Right lobe of liver (tissue), 6 donors: ENCODE measurements around the gene MTMR2. TPM values are rescaled to one million over a fixed set of nuclear protein-coding genes. Genes with fewer than 3 reads are reported as not detected.

Experiments
- ATAC-seq, 4 donors: fragments of 200-7000 bp; cut with Tn5 transposase; one replicate each; pipeline ENCODE4 v1.9.1; 2020; ENCODE audit warnings: mild to moderate bottlenecking in 4 of 4, moderate library complexity in 4 of 4
- DNase-seq, 3 donors: peaks; one replicate each; pipeline ENCODE4 v3.0.0-alpha.2; 2020
- H3K27ac ChIP-seq, 3 donors: fragments of 200-600 bp; one replicate each; pipeline ENCODE4 v1.8.0; 2022
- H3K27me3 ChIP-seq, 2 donors: fragments of 200-600 bp; one replicate each; pipeline ENCODE4 v1.8.0; 2022
- H3K36me3 ChIP-seq, 4 donors: fragments of 200-600 bp; sonication (generic) in 1 of 4; one replicate each; pipeline versions ENCODE4 v1.5.1 to v1.8.0; 2017 to 2022; ENCODE audit warnings: control low read depth in 1 of 4
- H3K4me1 ChIP-seq, 4 donors: fragments of 200-600 bp; sonication (generic) in 1 of 4; one replicate each; pipeline versions ENCODE4 v1.5.1 to v1.8.0; 2017 to 2022; ENCODE audit warnings: control low read depth in 1 of 4
- H3K4me3 ChIP-seq, 3 donors: fragments of 200-600 bp; one replicate each; pipeline ENCODE4 v1.8.0; 2022
- H3K9me3 ChIP-seq, 4 donors: fragments of 200-600 bp; sonication (generic) in 1 of 4; one replicate each; pipeline versions ENCODE4 v1.5.1 to v1.8.0; 2017 to 2022; ENCODE audit warnings: control low read depth in 1 of 4
- CTCF ChIP-seq, 4 donors: fragments of 200-600 bp in 3 of 4; fragments of 450-650 bp in 1 of 4; IDR thresholded peaks; one replicate each; pipeline versions ENCODE4 v1.5.1 to v1.8.0; 2016 to 2022; ENCODE audit warnings: antibody characterized with exemption in 4 of 4, mild to moderate bottlenecking in 2 of 4
- POLR2A ChIP-seq: fragments of 450-650 bp; IDR thresholded peaks from one replicate; pipeline ENCODE4 v1.6.1; 2017; ENCODE audit warnings: antibody characterized with exemption, mild to moderate bottlenecking
- WGBS: methylation state at CpG from one replicate; pipeline ENCODE4 v1.1.6; 2018; ENCODE audit warnings: low coverage, low lambda C conversion rate; ENCODE audit not compliant: insufficient coverage; ENCODE audit errors: missing lambda C conversion rate; 5-methylcytosine and 5-hydroxymethylcytosine counted together
- intact Hi-C, 2 donors: fragments of 100-400 bp; cut with DNase I; formaldehyde crosslinking; loops; one replicate each; pipeline versions ENCODE4 v1.11.2 to v1.14.1; 2022
- total RNA-seq, 6 experiments: library from RNA; depleted of rRNA in 2 of 6; stranded (reverse); fragments of >200 nt in 2 of 6; fragmentation: NEBNext Ultra II Directional in 3 of 6; extraction: Animal tissue kit (Norgen Biotek cat#: 25700) in 3 of 6; gene quantifications; one replicate each; pipeline versions ENCODE4 v1.1.0 to v1.2.4, GENCODE V29; 2016 to 2023
- donor health status: DM: no; HTN: yes; CAD: no.
- donor health status: DM: no; HTN: no; CAD: no.
- donor health status: DM: no; HTN: no; CAD: no.
- donor health status: DM: no; HTN: yes; CAD: no.
- donor health status: DM: no; HTN: yes; CAD: no.

Gene MTMR2
- total RNA-seq, 6 experiments from 2014 or later = 1.7 to 8.7 (median 3.9) TPM

GRCh38 chr11:95800438-95800837, 123.5 kb downstream of the MTMR2 start:
- DNase-seq = no peak
- peaks cover 0 to 5% (median 0%) of the 10 kb centered on the region in 4 donors for H3K36me3 ChIP-seq
- no peaks in the 10 kb centered on the region for H3K9me3 ChIP-seq
- no peak for TF ChIP-seq POLR2A
- no peaks in the 10 kb centered on the region for H3K27me3 ChIP-seq
- peaks cover 0 to 9% (median 0%) of the 10 kb centered on the region in 4 donors for H3K4me1 ChIP-seq
- WGBS = 97% methylated on average over 12 of the region's 12 CpGs
- no peak overlapping the region for H3K27ac ChIP-seq
- H3K4me3 ChIP-seq = no peak overlapping the region
- intact Hi-C loops = no loop called here
- ATAC-seq = no peak

GRCh38 chr11:95799546-95799945, 124.4 kb downstream of the MTMR2 start:
- intact Hi-C loops = no loop called here
- Histone ChIP-seq H3K27ac (no peak overlapping the region), H3K36me3 (peaks cover 0 to 5% (median 0%) of the 10 kb centered on the region in 4 donors), H3K4me3 (no peak overlapping the region), H3K4me1 (peaks cover 0 to 9% (median 0%) of the 10 kb centered on the region in 4 donors), H3K27me3 (no peaks in the 10 kb centered on the region), H3K9me3 (no peaks in the 10 kb centered on the region)
- TF ChIP-seq POLR2A (no peak), CTCF (IDR thresholded peaks at IDR 0.05) (no peak)
- no peak for DNase-seq
- ATAC-seq = no peak
- WGBS = 91% methylated on average over 1 of the region's 1 CpG

- no peaks in the 10 kb centered on the region for H3K27me3 ChIP-seq
- WGBS = 36% methylated on average over 4 of the region's 4 CpGs
- TF ChIP-seq CTCF (IDR thresholded peaks at IDR 0.05) (no peak), POLR2A (no peak)
- H3K4me3 ChIP-seq = peak overlapping the region in 1 of 3 donors; percentile 16
- H3K4me1 ChIP-seq = peaks cover 0 to 16% (median 3%) of the 10 kb centered on the region in 4 donors
- H3K27ac ChIP-seq = peak overlapping the region in 2 of 3 donors; percentile 78 to 99
- DNase-seq = no peak
- no peaks in the 10 kb centered on the region for H3K9me3 ChIP-seq
- peaks cover 0 to 5% (median 0%) of the 10 kb centered on the region in 4 donors for H3K36me3 ChIP-seq
- ATAC-seq = peak in 3 of 4 donors; percentile 12 to 43 (median 34)
- intact Hi-C loops = no loop called here
Measured at GRCh38 chr11:95796501-95796900, 127.4 kb downstream of the MTMR2 start.

GRCh38 chr11:95795627-95796295, 128.1 kb downstream of the MTMR2 start:
- H3K27me3 ChIP-seq = no peaks in the 10 kb centered on the region
- WGBS = 33% methylated on average over 3 of the region's 3 CpGs
- peaks cover 0 to 15% (median 3%) of the 10 kb centered on the region in 4 donors for H3K4me1 ChIP-seq
- peak overlapping the region; percentile 1 to 99 (median 78) for H3K27ac ChIP-seq
- DNase-seq (peak in 1 of 3 donors; percentile 52), ATAC-seq (peak; percentile 45 to 77 (median 61))
- H3K4me3 ChIP-seq = peak overlapping the region in 2 of 3 donors; percentile 8 to 19
- intact Hi-C loops = no loop called here
- no peak for TF ChIP-seq CTCF (IDR thresholded peaks at IDR 0.05)
- peak; percentile 84 for TF ChIP-seq POLR2A
- no peaks in the 10 kb centered on the region for H3K9me3 ChIP-seq
- peaks cover 0 to 5% (median 0%) of the 10 kb centered on the region in 4 donors for H3K36me3 ChIP-seq

GRCh38 chr11:95794086-95794485, 129.8 kb downstream of the MTMR2 start:
- Histone ChIP-seq H3K36me3 (no peaks in the 10 kb centered on the region), H3K4me1 (peaks cover 0 to 14% (median 3%) of the 10 kb centered on the region in 4 donors), H3K27me3 (no peaks in the 10 kb centered on the region), H3K27ac (peak overlapping the region; percentile 1 to 99 (median 78)), H3K9me3 (no peaks in the 10 kb centered on the region), H3K4me3 (peak overlapping the region in 1 of 3 donors; percentile 19)
- intact Hi-C loops = no loop called here
- 33% methylated on average over 5 of the region's 5 CpGs for WGBS
- DNase-seq = no peak
- ATAC-seq = no peak
- peak; percentile 23 for TF ChIP-seq POLR2A
- TF ChIP-seq CTCF (IDR thresholded peaks at IDR 0.05) = no peak
